GM10266 (cell line): ENCODE results near the gene ADAMTS16.

Experiments used
- DNase-seq: peaks from one replicate; pipeline ENCODE4 v3.0.0; 2012; ENCODE audit errors: extremely low spot score
- TF ChIP-seq, protein P1 (sequence below): IDR thresholded peaks from 2 replicates; pipeline ENCODE4 v1.5.1; 2012; ENCODE audit warnings: mild to moderate bottlenecking, low read depth; ENCODE audit not compliant: control insufficient read depth, insufficient read depth; ENCODE audit errors: missing control alignments

ADAMTS16 gene

DNA sequence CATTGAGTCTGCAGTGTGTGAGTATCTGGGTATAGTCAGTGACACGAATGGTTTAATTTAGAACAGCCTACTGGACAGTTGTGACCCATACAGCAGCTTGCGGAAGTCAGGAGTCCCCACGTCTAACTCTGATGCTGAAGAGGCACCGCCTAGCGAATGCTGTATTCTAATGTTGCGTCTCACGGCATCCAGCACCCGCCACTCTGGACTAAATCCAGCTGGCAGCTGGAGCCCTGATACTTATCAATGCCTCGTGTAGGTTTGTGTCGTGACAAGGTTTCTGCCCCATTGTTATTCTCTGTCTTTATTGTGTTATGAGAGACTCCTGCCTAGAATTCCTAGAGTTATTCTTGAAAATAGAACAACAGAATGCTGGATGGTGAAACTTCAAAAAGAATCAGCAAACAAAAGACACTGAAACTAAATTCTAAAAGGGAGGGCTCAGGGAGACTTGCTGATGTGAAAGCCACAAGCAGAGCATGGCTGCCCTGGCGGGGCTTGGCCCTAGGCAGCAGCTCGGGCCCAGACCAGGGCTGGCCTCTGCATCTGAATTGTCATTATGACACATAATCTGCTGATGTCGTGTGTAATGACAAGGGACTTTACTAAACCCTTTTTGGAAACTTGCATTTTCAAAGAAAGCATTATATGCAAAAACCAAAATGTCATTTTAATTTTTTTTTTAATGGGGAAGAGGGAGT lies 158.9 kb downstream of the ADAMTS16 start:
- DNase-seq = no peak
- TF ChIP-seq, protein P1, sequence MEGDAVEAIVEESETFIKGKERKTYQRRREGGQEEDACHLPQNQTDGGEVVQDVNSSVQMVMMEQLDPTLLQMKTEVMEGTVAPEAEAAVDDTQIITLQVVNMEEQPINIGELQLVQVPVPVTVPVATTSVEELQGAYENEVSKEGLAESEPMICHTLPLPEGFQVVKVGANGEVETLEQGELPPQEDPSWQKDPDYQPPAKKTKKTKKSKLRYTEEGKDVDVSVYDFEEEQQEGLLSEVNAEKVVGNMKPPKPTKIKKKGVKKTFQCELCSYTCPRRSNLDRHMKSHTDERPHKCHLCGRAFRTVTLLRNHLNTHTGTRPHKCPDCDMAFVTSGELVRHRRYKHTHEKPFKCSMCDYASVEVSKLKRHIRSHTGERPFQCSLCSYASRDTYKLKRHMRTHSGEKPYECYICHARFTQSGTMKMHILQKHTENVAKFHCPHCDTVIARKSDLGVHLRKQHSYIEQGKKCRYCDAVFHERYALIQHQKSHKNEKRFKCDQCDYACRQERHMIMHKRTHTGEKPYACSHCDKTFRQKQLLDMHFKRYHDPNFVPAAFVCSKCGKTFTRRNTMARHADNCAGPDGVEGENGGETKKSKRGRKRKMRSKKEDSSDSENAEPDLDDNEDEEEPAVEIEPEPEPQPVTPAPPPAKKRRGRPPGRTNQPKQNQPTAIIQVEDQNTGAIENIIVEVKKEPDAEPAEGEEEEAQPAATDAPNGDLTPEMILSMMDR = no peak

- DNase-seq = no peak
- TF ChIP-seq, protein P1 = no peak
Observed at GRCh38 chr5:5301176-5301575, 161.0 kb downstream of the ADAMTS16 start.

DNA sequence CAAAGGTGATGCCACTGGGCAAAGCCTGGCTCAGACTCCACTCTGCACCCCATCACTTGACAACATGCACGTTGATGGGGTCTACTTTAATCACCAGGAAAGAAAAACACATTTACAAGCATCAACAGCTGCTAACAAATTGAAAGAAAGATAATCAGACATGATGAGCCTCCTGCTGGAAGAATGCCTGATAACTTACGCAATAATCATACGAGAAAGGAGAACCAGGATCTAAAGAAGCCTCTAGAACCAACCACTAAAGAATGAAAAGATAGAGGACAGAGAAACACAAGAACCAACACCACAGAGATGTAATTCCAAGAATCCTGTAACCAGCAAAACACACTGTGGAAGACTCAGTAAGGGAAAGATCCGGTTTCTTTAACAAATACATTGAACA lies 162.1 kb downstream of the ADAMTS16 start:
- DNase-seq = no peak
- TF ChIP-seq, protein P1 = no peak

- DNase-seq = no peak
- TF ChIP-seq, protein P1 = no peak
Observed at GRCh38 chr5:5303242-5303641, 163.1 kb downstream of the ADAMTS16 start.

- TF ChIP-seq, protein P1 = no peak
- no peak for DNase-seq
Observed at GRCh38 chr5:5304361-5305020, 164.4 kb downstream of the ADAMTS16 start.

DNA sequence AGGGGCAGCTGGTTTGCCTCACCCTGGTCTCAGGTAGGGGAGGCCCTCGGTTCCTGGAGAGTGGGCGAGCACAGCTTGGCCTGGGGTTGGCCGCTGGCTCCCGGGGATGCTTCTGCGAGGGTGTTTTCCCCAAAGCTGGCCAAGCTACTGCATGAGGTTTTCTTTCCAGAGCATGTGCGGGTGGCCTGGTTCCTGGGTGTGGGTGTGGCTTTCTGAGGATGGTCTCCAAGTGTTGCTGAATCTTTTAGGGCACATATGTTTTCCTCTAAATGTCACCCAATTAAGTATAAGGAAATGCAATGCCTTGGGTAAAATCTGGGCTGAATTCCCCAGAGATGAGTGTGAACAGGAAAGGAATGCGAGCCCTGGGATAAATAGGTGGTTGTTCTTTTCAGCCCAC lies 166.6 kb downstream of the ADAMTS16 start:
- TF ChIP-seq, protein P1 = no peak
- no peak for DNase-seq

DNA sequence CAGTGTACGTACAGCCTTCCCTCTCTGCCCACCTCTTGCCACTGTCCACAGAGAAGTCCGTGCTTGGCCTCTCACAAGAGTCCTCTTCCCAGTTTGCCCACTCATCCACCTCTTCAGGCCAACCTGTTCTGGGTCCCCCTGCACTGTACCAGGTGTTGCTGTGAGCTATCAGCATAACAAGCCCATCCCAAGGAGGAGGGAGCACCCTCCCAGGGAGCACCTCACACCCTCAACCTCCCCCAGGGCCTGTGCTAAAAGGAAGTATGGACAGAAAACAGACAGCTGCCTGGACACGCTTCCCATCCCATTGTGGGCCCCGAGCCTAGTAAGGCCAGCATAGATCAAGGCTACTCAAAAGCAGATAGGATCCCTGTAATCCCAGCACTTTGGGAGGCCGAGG lies 168.2 kb downstream of the ADAMTS16 start:
- TF ChIP-seq, protein P1 = no peak
- no peak for DNase-seq
